GM21447 (cell line): ENCODE data around the gene ZNF366.

ENCODE experiments used
- ATAC-seq: cut with Tn5 transposase; IDR thresholded peaks from one replicate; pipeline ENCODE4 v1.9.1; 2021; ENCODE audit not compliant: unreplicated experiment

Gene ZNF366

DNA sequence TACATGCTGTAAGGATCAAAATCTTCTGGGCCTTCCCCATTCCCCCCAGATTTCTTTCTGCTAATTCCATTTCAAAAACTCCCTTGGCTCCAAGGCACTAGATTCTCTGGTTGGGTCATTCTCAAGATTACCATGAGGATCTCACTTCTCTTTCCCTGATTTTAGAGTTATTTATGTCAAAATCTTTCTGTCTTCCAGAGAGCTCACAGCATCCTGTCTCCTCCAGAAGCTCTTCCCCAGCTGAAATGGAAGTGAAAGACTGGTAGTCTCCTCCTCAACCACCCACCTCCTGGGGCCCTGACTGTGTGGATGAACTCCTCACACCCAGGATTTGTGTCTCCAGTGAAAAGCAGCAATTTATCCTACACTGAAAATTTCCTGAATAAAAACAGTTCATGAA lies 11.9 kb upstream of the ZNF366 start:
- no peak for ATAC-seq

DNA sequence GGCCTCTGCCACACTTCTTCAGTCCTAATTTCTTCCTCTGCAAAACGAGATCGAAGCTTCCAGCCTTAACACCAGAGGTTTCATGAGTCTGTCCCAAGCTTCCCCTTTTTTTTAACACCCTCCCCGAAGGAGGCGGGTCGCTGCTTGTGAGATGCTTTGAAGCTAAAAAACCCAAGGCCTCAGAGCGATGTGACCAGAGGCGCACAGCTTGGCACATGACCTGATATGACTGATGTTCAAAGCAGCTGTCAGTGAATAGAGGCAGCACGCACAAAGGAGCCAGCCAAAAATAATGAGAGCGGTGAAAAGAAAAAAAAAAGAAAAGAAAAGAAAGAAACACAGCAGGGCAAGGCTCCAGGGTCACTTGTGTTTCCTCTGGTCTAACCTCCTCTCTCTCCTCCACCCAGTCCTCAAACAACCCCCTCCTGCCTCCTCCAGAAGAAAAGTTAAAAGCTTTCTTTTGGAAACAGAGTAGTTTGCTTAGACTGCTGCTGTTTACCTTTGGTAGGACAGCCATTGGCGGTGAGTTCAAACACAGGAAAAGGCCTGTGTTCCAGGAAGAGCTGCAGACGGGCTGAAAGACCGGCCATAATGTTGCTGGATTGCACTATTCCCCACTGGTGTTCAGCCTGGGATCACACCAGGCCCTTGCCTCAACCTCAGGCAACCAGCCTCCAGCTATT lies 10.9 kb upstream of the ZNF366 start:
- no peak for ATAC-seq

- no peak for ATAC-seq
Observed at GRCh38 chr5:72516916-72517315, 9.7 kb upstream of the ZNF366 start.

GRCh38 chr5:72515211-72515610 lies 8.0 kb upstream of the ZNF366 start:
- ATAC-seq, result no peak

- ATAC-seq, result no peak
Observed at GRCh38 chr5:72512593-72512860, 5.3 kb upstream of the ZNF366 start.

DNA sequence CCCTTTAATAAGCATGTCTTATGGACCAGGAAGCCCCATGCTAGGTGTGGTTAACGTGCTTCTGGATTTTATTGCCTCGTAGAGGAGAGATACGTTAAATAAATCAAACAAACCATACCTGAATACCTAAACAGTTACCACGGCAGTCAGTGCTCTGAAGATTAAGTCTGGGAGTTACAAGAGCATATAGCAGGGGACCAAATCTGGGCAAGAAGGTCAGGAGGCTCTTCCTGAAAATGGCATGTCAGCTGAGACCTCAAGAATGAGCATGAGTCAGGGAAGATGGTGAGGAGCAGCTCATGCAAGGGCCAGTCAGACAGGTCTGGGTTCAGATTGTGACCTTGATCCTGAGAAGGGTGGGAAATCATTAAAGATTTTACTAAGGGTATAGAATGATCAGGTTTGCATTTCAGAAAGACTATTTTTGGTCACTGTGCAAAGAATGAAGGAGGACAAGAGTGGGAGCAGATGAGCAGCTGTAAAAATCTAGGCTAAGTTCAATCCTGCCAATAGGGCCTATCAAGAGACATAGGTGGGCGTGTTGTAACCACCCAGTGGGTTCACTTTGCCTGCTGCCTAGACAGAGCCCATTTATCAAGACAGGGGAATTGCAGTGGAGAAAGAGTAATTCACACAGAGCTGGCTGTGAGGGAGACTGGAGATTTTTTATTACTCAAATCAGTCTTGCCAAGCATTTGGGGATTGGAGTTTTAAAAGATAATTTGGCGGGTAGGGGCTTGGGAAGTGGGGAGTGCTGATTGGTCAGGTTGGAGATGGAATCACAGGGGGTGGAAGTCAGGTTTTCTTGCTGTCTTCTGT lies 4.8 kb upstream of the ZNF366 start:
- ATAC-seq, result no peak

- no peak for ATAC-seq
Observed at GRCh38 chr5:72511366-72511765, 4.2 kb upstream of the ZNF366 start.

DNA sequence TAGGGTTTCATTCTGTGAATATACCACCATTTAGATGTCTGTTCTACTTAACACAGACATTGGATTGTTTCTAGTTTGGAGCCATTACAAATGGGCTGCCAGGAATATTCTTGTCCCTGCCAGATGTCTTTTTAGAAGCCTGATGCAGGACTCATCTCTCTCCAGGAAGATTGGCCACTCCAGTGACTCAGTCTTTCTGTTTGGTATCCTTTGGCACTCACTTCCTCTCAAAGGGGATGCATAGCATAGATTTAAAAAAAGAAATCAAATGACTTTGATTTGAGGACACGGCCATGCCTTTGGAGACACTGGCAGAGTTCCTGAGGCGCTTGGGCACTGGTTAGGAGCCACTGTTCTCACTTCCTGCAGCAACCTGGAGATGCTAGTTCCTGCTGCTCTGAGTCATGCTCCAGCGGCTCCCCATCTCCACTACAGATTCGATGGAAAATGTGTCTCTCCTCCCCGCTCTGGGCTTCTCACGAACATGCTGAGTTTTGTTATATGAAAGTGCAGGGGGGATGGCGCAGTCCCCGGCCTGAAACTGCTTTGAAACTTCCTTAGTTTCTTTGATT lies 3.5 kb upstream of the ZNF366 start:
- no peak for ATAC-seq

GRCh38 chr5:72509401-72509800 lies 2.2 kb upstream of the ZNF366 start:
- no peak for ATAC-seq

GRCh38 chr5:72508241-72509170 lies 1.3 kb upstream of the ZNF366 start:
- ATAC-seq, result peak; percentile 92

DNA sequence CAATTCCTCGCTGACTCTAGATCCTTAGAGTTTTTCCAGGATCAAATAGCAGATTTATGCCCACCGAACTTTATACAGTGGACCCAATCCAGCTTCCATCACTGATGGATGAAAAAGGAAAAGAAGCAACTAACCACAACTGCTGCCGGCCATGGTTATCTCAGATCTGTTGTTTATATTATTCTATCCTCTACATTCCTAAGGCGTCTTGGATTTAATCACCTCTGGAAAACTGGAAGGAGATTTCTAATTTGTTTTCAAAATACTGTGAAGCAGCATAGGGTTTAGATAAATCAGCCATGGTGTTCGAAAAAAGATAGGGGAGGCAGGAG lies 663 bp upstream of the ZNF366 start:
- ATAC-seq, result no peak

DNA sequence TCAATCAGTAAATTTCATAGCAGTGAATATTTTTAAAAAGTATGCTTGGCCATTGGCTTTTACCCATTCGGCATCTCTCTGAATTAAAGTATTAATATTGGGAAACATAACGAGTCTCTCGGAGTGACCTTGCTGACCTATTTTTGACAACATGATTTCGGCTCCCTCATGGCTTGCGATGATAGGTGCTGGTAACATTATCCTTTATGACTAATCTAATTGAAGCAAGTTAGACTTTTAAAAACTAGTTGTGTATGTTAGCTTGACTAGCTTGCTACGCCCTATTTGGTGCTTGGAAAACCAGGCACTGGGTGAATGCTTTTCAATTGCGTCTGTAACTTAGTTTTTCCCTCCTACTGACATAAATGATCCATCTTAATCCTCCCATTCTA lies 1.1 kb downstream of the ZNF366 start:
- no peak for ATAC-seq

DNA sequence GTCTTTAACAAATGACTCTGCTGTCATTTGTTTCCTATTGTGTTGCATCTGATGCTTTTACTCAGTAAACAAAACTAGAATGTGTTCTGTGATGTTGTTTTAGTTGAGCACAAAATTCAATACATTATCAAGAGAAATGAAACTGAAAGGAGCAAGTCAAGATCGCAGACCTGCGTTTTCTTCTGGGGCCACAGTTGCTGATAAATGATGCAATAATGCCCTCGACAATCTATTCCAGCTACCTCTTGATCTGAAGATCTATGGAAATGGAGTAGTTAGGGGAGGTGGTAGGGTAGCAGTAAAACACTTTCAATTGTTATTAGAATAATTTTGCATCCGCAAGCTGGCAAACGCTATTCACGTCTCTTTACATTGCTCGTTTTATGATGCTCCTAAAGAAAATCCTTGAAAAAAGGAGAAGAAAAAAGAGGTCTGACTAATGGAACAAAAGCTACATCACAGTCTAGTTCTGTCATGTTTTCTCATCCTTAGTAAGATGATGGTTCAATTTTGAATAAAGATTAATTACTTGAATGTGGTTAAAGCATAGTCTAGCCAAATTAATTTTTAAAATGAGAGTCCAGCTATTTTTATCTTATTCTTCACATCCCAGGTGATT lies 1.6 kb downstream of the ZNF366 start:
- no peak for ATAC-seq

DNA sequence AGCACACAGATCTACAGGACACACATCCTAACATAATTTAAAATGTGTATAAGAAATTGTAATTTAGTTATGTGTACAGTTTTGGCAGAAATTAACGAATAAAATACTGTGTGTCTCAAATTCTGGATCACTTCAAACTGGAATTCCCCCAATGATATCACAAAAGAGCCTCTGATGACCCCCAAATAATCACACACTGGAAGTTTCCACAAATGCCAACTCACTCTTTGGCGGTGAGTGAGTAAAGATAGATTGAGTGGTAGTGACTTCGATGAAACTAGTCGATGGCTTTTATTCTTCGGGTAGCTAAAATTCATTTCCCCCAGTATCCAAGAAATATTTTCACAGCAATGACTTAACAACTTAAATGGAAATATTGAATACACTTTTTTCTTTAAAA lies 2.2 kb downstream of the ZNF366 start:
- ATAC-seq, result no peak

GRCh38 chr5:72503888-72504491 lies 3.2 kb downstream of the ZNF366 start:
- ATAC-seq, result no peak

DNA sequence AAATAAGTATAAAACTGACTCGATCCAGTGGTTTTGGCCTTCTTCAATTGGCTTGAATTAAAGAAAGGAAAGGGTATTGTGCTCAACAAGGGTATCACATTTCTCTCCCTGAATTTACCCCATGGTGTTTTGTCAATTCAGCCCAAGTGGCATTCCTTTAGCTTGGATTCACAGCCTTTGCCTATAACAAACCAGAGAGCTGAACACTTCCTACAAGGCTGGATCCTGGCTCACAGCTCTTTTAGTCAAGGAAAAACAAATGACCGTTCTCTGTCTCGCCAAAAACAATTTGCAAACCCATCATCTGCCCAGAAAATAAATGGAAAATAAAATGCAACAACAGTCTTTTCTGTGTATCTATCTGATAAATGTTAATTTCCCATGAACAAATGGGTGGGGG lies 5.7 kb downstream of the ZNF366 start:
- no peak for ATAC-seq

- ATAC-seq, result no peak
Observed at GRCh38 chr5:72499730-72500129, 7.5 kb downstream of the ZNF366 start.

GRCh38 chr5:72499090-72499489 lies 8.1 kb downstream of the ZNF366 start:
- no peak for ATAC-seq

DNA sequence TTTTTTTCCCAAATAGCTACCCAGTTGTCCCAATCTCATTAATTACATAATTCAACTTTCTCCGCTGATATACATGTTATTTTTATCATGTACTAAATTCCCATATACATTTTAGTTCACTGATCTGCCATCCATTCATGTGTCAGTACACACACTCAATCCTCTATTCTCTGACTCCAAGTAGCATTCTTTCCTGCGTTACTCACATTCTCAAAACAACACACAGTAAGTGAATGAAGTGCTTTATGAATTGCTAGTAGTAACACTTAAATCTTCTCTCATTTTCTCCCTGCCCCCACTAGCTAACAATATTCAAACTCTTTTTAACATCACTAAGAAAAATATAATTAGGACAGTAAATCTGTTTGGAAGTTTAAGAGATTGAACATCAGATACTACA lies 8.9 kb downstream of the ZNF366 start:
- no peak for ATAC-seq

DNA sequence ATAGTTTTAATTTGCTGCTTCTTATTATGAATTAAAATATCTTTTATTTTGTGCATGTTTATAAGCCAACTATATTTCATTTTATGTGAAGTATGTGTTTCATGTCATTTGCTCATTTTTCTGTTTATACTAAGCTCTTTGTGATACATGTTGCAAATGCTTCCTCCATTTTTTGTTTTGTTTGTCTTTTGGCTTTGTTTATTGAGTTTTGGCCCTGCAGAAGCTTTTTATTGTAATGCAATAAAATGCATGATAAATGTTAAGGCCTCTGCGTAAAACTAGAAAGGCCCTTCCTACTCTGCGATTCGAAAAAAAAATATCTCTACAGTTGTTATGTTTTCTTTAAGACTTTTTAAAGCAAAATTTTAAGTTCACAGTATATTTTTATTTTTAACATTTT lies 9.4 kb downstream of the ZNF366 start:
- no peak for ATAC-seq

- ATAC-seq, result no peak
Observed at GRCh38 chr5:72495410-72495809, 11.8 kb downstream of the ZNF366 start.
